Activated B cell treated with CpG ODN at 0.5 μM for 24 hours (primary cell): ENCODE results near the gene PABPN1. TPM values are rescaled to one million over a fixed set of nuclear protein-coding genes. Genes with fewer than 3 reads are reported as not detected.
A peak's percentile ranks its signal among the peaks of the same experiment; 100 is the strongest.

Experiments
- ATAC-seq: fragments of 200-7000 bp; cut with Tn5 transposase; one replicate; pipeline ENCODE4 v1.10.0; 2021; ENCODE audit warnings: low read depth, mild to moderate bottlenecking, moderate library complexity
- CTCF ChIA-PET: fragments of 350-600 bp; sonication (Branson Sonifier 250); formaldehyde crosslinking; loops from one replicate; lab custom pipeline; 2021; ENCODE audit warnings: antibody characterized with exemption; lab: Charles Lee
- POLR2A ChIA-PET: fragments of 350-600 bp; sonication (Branson Sonifier 250); formaldehyde crosslinking; loops from one replicate; lab custom pipeline; 2021; ENCODE audit warnings: antibody characterized with exemption; lab: Charles Lee
- DNase-seq: peaks from one replicate; pipeline ENCODE4 v3.0.0; 2022
- H3K27ac Mint-ChIP-seq: one replicate; pipeline ENCODE4 v1.8.0; 2020; ENCODE audit warnings: mixed read lengths
- H3K27me3 Mint-ChIP-seq: one replicate; pipeline ENCODE4 v1.8.0; 2021; ENCODE audit warnings: mixed read lengths
- H3K36me3 Mint-ChIP-seq: one replicate; pipeline ENCODE4 v1.8.0; 2021; ENCODE audit warnings: low read depth, mixed read lengths
- H3K4me1 Mint-ChIP-seq: one replicate; pipeline ENCODE4 v1.8.0; 2021; ENCODE audit warnings: mixed read lengths
- H3K4me3 Mint-ChIP-seq: one replicate; pipeline ENCODE4 v1.8.0; 2020; ENCODE audit warnings: mild to moderate bottlenecking, mixed read lengths
- H3K9me3 Mint-ChIP-seq: one replicate; pipeline ENCODE4 v1.8.0; 2020; ENCODE audit warnings: mixed read lengths
- intact Hi-C: fragments of 100-400 bp; cut with micrococcal nuclease; formaldehyde crosslinking; loops from one replicate; pipeline ENCODE4 v1.15.1; 2024
- total RNA-seq: library from RNA; stranded (reverse); gene quantifications from 2 replicates; pipeline ENCODE4 v1.2.3, GENCODE V29; 2022
- TF ChIP-seq, protein P1 (sequence below): fragments of 200-600 bp; IDR thresholded peaks from one replicate; pipeline ENCODE4 v1.8.0; 2022; ENCODE audit warnings: antibody characterized with exemption, mild to moderate bottlenecking

Gene PABPN1
- total RNA-seq, 1 donor from 2014 or later, result 264 TPM

DNA sequence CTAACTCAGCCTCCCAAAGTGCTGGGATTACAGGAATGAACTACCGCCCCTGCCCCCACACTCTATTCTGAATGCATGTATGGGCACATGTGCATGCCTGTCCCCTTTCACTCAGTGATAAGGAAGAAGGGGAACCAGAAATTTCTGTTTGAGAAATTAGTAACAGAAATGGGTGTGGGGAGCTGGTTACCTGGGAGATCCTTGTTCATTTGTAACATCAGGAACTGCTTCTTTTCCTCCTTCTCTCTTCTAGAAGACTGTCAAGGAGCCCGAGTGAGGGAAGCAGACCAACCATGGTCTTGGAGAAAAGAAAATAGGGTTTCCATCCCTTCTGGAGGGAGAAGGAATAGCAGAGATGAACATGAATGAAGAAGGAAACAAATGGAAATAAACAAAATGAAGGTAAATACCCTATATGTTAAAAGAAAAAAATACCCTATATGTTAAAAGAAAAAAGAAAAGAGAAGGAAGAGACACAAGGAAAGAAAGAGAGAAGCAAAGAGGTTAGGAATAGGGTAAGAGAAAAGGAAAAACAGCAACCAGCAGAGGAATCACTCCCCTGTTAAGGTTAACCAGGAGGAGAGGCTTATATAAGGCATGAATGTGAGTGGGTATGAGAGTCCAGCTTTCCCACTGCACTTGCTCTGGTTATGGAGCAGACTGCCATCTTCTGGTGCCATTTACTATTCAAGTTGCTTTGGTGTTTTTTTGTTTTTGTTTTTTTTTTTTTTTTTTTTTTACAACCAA, 21.9 kb upstream of the PABPN1 start:
- H3K27ac Mint-ChIP-seq, result peak overlapping the region; percentile 26
- intact Hi-C loops, result loop anchor here (1.0 to 5.0 kb wide), 2 partner anchors 34 to 222 kb away; no protein-coding TSS in a partner anchor
- ChIA-PET POLR2A (interaction anchor here (0.6 to 14.2 kb wide), 5 partner anchors 10 to 234 kb away, joined by 5 to 339 read pairs (median 11); partner anchors contain the start of genes HOMEZ and PABPN1), CTCF (interaction anchor here (0.5 to 1.4 kb wide), 2 partner anchors 81 to 178 kb away, joined by 3 to 5 read pairs; no protein-coding TSS in a partner anchor)
- no peaks in the 10 kb centered on the region for H3K27me3 Mint-ChIP-seq
- DNase-seq (no peak), ATAC-seq (no peak)
- no peaks in the 10 kb centered on the region for H3K9me3 Mint-ChIP-seq
- peaks cover 27% of the 10 kb centered on the region for H3K36me3 Mint-ChIP-seq
- TF ChIP-seq, protein P1, sequence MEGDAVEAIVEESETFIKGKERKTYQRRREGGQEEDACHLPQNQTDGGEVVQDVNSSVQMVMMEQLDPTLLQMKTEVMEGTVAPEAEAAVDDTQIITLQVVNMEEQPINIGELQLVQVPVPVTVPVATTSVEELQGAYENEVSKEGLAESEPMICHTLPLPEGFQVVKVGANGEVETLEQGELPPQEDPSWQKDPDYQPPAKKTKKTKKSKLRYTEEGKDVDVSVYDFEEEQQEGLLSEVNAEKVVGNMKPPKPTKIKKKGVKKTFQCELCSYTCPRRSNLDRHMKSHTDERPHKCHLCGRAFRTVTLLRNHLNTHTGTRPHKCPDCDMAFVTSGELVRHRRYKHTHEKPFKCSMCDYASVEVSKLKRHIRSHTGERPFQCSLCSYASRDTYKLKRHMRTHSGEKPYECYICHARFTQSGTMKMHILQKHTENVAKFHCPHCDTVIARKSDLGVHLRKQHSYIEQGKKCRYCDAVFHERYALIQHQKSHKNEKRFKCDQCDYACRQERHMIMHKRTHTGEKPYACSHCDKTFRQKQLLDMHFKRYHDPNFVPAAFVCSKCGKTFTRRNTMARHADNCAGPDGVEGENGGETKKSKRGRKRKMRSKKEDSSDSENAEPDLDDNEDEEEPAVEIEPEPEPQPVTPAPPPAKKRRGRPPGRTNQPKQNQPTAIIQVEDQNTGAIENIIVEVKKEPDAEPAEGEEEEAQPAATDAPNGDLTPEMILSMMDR, result no peak
- peak overlapping the region; percentile 17 for H3K4me3 Mint-ChIP-seq
- peaks cover 31% of the 10 kb centered on the region for H3K4me1 Mint-ChIP-seq

DNA sequence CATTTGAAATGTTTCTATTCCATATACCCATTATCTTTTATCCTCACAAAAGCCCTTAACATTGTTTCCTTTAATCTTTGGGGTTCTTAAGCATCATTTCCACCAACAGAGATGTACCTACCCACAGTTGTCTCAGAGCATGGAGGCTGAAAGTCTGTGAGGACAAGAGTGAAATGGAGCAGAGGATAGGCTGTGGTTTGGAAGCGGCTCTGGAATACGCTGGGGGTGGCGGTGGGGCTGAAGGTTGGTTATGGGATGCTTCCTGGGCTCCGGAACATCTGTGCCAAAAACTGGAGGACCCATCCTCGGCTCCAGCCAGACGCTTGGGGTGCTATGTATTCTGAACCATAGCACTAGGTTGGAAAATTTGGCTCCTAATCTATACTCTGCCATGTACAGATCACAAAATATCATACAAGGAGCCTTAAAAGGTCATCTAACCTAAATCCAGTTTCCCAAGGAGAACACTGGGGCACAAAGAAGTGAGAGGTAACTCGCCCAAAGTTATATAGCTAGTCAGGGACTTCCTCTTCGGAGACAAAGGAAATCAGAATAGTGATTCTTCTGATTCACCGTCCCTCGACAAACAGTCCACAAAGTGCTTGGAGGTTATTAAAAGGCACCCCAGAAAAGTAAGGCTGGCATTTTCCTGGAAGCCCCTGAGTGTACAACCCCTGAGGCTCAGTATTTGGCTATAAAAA, 21.1 kb upstream of the PABPN1 start:
- H3K27me3 Mint-ChIP-seq, result no peaks in the 10 kb centered on the region
- POLR2A ChIA-PET, result interaction anchor here (0.6 to 14.2 kb wide), 12 partner anchors 11 to 743 kb away, joined by 3 to 339 read pairs (median 6); partner anchors contain the start of genes ACIN1, C14orf119, HOMEZ and PABPN1
- peak overlapping the region; percentile 90 for H3K4me3 Mint-ChIP-seq
- H3K9me3 Mint-ChIP-seq, result no peaks in the 10 kb centered on the region
- intact Hi-C loops, result loop anchor here (1.0 to 10.0 kb wide), 11 partner anchors 35 to 1993 kb away; partner anchors contain the start of genes CHMP4A, OXA1L and RBM23
- H3K27ac Mint-ChIP-seq, result peak overlapping the region; percentile 90
- peaks cover 27% of the 10 kb centered on the region for H3K36me3 Mint-ChIP-seq
- peaks cover 27% of the 10 kb centered on the region for H3K4me1 Mint-ChIP-seq
- TF ChIP-seq, protein P1, result no peak
- DNase-seq (no peak), ATAC-seq (no peak)
- CTCF ChIA-PET, result interaction anchor here (1.4 to 3.6 kb wide), 4 partner anchors 14 to 179 kb away, joined by 5 to 38 read pairs (median 10); partner anchors contain the start of genes HOMEZ and PABPN1

DNA sequence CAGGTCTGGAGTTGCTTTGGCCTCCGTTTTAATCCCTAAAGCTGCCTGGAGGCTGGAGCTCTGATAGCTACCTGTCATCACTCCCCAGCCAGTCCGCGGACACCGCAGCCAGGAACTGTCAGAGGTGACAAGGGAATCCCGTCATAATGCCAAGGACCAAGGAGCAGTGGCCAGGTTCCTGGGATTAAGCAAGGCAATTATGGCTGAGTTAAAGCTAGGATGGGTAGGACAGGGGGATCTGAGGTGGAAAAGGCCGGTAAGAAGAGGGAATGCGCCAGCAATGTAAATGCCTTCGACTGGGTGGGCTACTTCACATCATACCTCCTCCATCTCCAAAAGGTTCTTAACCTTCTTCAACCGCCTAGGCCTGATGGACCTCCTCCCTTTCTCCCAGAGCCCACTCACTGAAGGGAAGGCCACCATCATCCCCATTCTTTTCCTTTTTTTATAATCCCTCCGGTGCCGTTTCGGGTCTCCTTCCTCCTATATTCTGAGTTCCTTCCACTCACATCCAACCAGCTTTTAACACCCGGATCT, 20.5 kb upstream of the PABPN1 start:
- peak overlapping the region; percentile 90 for H3K27ac Mint-ChIP-seq
- ChIA-PET POLR2A (interaction anchor here (0.6 to 14.2 kb wide), 13 partner anchors 12 to 744 kb away, joined by 3 to 339 read pairs (median 5); partner anchors contain the start of genes ACIN1, C14orf119, HAUS4 and HOMEZ), CTCF (interaction anchor here (0.8 to 3.6 kb wide), 6 partner anchors 8 to 206 kb away, joined by 3 to 38 read pairs (median 6); partner anchors contain the start of genes ACIN1, C14orf119, HOMEZ and PABPN1)
- no peaks in the 10 kb centered on the region for H3K9me3 Mint-ChIP-seq
- H3K36me3 Mint-ChIP-seq, result peaks cover 27% of the 10 kb centered on the region
- intact Hi-C loops, result loop anchor here (1.0 to 10.0 kb wide), 16 partner anchors 7 to 1993 kb away; partner anchors contain the start of genes ACIN1, C14orf119, CHMP4A and HOMEZ
- no peaks in the 10 kb centered on the region for H3K27me3 Mint-ChIP-seq
- peaks cover 30% of the 10 kb centered on the region for H3K4me1 Mint-ChIP-seq
- H3K4me3 Mint-ChIP-seq, result peak overlapping the region; percentile 90
- ATAC-seq (no peak), DNase-seq (peak; percentile 22)
- TF ChIP-seq, protein P1, result no peak

DNA sequence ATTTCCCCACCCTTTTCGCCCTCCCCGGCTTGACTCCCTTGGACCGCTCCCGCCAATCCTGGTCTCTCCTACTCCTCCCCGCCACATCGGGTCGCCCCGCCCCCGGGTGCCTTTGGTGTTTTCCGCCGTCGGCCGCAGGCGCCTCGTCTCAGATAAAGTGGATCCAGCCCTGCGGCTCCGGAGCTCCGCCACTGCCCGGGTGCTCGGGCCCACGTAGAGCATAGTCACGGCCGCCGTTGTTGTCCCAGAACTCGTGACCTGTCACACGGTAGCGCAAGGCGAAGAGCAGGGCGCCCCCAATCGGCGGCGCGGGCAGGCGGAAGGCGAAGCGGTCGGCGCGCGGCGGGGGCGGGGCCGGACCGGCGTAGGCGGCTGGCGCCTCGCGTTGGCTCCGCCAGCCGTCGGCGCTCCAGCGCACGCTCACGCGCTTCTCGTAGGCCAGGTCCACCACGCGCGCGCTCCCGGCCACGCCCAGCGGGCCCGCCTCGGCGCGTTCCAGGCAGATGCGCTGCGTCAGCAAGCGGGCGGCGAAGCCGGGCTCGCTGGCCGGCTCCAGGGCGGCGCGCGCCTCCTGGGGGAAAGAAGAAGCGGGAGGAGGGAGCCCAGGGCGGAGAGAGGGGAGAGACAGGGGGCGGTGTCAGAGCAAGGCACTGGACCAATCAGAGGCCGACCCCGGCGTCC, 19.8 kb upstream of the PABPN1 start:
- H3K4me1 Mint-ChIP-seq, result peaks cover 37% of the 10 kb centered on the region
- peaks cover 23% of the 10 kb centered on the region for H3K36me3 Mint-ChIP-seq
- ATAC-seq (peak; percentile 78), DNase-seq (peak; percentile 99)
- H3K27ac Mint-ChIP-seq, result peak overlapping the region; percentile 90
- peak overlapping the region; percentile 99 for H3K4me3 Mint-ChIP-seq
- no peaks in the 10 kb centered on the region for H3K27me3 Mint-ChIP-seq
- TF ChIP-seq, protein P1, result no peak
- ChIA-PET POLR2A (interaction anchor here (0.6 to 14.2 kb wide), 19 partner anchors 11 to 1129 kb away, joined by 3 to 339 read pairs (median 5); partner anchors contain the start of genes ACIN1, C14orf119, CBLN3 and HAUS4), CTCF (interaction anchor here (0.5 to 3.6 kb wide), 7 partner anchors 9 to 207 kb away, joined by 3 to 38 read pairs (median 3); partner anchors contain the start of genes ACIN1, C14orf119, HOMEZ and PABPN1)
- intact Hi-C loops, result loop anchor here (1.0 to 10.0 kb wide), 16 partner anchors 8 to 1994 kb away; partner anchors contain the start of genes ACIN1, C14orf119, CHMP4A and HOMEZ
- H3K9me3 Mint-ChIP-seq, result no peaks in the 10 kb centered on the region
